H1 (cell line): ENCODE results near the gene RGCC. TPM values are rescaled to one million over a fixed set of nuclear protein-coding genes. Genes with fewer than 3 reads are reported as not detected.

Source experiments
- ATF3 ChIP-seq: IDR thresholded peaks from 2 replicates; pipeline ENCODE4 v1.6.1; 2011; ENCODE audit warnings: low read depth, mild to moderate bottlenecking, low read length; ENCODE audit not compliant: insufficient read depth
- CHD1 ChIP-seq: IDR thresholded peaks from 2 replicates; pipeline ENCODE4 v1.6.1; 2012; ENCODE audit warnings: low read depth, low read length, improper control_type of control experiment
- GTF2F1 ChIP-seq: IDR thresholded peaks from 2 replicates; pipeline ENCODE4 v1.6.1; 2012; ENCODE audit warnings: low read depth, low read length, improper control_type of control experiment, borderline replicate concordance
- KDM5A ChIP-seq: fragments of 200-600 bp; IDR thresholded peaks from 2 replicates; pipeline ENCODE4 v1.7.1; 2012; ENCODE audit warnings: mild to moderate bottlenecking, low read length, inconsistent platforms, mixed read lengths
- TAF1 ChIP-seq: IDR thresholded peaks from 2 replicates; pipeline ENCODE4 v1.6.1; 2011; ENCODE audit warnings: mild to moderate bottlenecking, low read depth, low read length
- polyA plus RNA-seq, 7 experiments: library from polyadenylated mRNA; depleted of rRNA in 3 of 7; stranded (reverse) in 5 of 7; unstranded in 2 of 7; fragments of >200 nt in 5 of 7; fragments of 200-250 nt in 2 of 7; gene quantifications; 1 replicate in 5 of 7; 2 replicates in 1 of 7; 4 replicates in 1 of 7; pipeline versions ENCODE4 v1.2.1 to v1.2.3, GENCODE V29; 2011 to 2013; ENCODE audit warnings: missing spikeins in 2 of 7, mixed read lengths in 2 of 7
- total RNA-seq: library from RNA; stranded (reverse); fragmentation: NEBNext Ultra II Directional; extraction: Animal tissue kit (Norgen Biotek cat#: 25700); gene quantifications from 2 replicates; pipeline ENCODE4 v1.2.1, GENCODE V29; 2021

The RGCC gene
- total and polyA plus RNA-seq, 2 of the 8 experiments (the other 6 are each of a cell fraction or from before 2014, with no cell fraction given): 0.41 TPM; not detected in 1

- TF ChIP-seq KDM5A: no peak
- TF ChIP-seq GTF2F1: no peak
- no peak for TF ChIP-seq CHD1
- TF ChIP-seq TAF1: no peak
- TF ChIP-seq ATF3: no peak
Measured at GRCh38 chr13:41459432-41460073, 2.2 kb downstream of the RGCC start (continued).
